OCI-LY1 (cell line): ENCODE measurements around the gene GLIS1.

Experiments used
- H2AFZ ChIP-seq: fragments of 200-600 bp; sonication (generic), shearing (Covaris generic); 2 replicates; pipeline ENCODE4 v1.6.0; 2014; ENCODE audit warnings: antibody characterized with exemption, mild to moderate bottlenecking, low read length
- H3F3A ChIP-seq: fragments of 200-600 bp; sonication (generic), shearing (Covaris generic); 2 replicates; pipeline ENCODE4 v1.6.0; 2014; ENCODE audit warnings: mild to moderate bottlenecking, antibody characterized with exemption, low read length, moderate library complexity; ENCODE audit not compliant: insufficient read depth
- H3K27ac ChIP-seq: fragments of 200-600 bp; sonication (generic); 2 replicates; pipeline ENCODE4 v1.5.1; 2014; ENCODE audit warnings: low read length, mixed run types, mild to moderate bottlenecking, low read depth; ENCODE audit not compliant: poor library complexity, severe bottlenecking
- H3K27me3 ChIP-seq: fragments of 200-600 bp; sonication (generic); 2 replicates; pipeline ENCODE4 v1.6.0; 2014; ENCODE audit warnings: antibody characterized with exemption, mild to moderate bottlenecking, low read length, moderate library complexity; ENCODE audit not compliant: insufficient read depth
- H3K36me3 ChIP-seq: fragments of 200-600 bp; sonication (generic); 2 replicates; pipeline ENCODE4 v1.6.1; 2014; ENCODE audit warnings: mild to moderate bottlenecking, antibody characterized with exemption, low read length, moderate library complexity, mixed read lengths; ENCODE audit not compliant: insufficient read depth
- H3K4me1 ChIP-seq: fragments of 200-600 bp; sonication (generic); 2 replicates; pipeline ENCODE4 v1.5.1; 2014; ENCODE audit warnings: mild to moderate bottlenecking, low read length, moderate library complexity; ENCODE audit not compliant: insufficient read depth, severe bottlenecking
- H3K4me2 ChIP-seq: fragments of 200-600 bp; sonication (generic), shearing (Covaris generic); 2 replicates; pipeline ENCODE4 v1.6.1; 2014; ENCODE audit warnings: low read length
- H3K4me3 ChIP-seq: fragments of 200-600 bp; sonication (generic); 2 replicates; pipeline ENCODE4 v1.5.1; 2014; ENCODE audit warnings: low read length, low read depth, mild to moderate bottlenecking, mixed read lengths; ENCODE audit not compliant: poor library complexity, severe bottlenecking
- H3K79me2 ChIP-seq: fragments of 200-600 bp; shearing (Covaris generic); 2 replicates; pipeline ENCODE4 v1.6.1; 2016; ENCODE audit warnings: mixed run types, low read length, mixed read lengths; ENCODE audit not compliant: insufficient read depth
- H3K9ac ChIP-seq: fragments of 200-600 bp; sonication (generic), shearing (Covaris generic); 2 replicates; pipeline ENCODE4 v1.6.1; 2014; ENCODE audit warnings: mild to moderate bottlenecking, low read length, mixed read lengths
- H3K9me2 ChIP-seq: fragments of 200-600 bp; sonication (generic), shearing (Covaris generic); 2 replicates; pipeline ENCODE4 v1.6.1; 2014; ENCODE audit warnings: low read depth, mild to moderate bottlenecking, low read length, mixed read lengths
- H3K9me3 ChIP-seq: fragments of 200-600 bp; shearing (Covaris generic); 2 replicates; pipeline ENCODE4 v1.6.1; 2014; ENCODE audit warnings: low read length, mixed read lengths
- H4K20me1 ChIP-seq: fragments of 200-600 bp; sonication (generic), shearing (Covaris generic); 2 replicates; pipeline ENCODE4 v1.6.0; 2016; ENCODE audit warnings: mild to moderate bottlenecking, low read length; ENCODE audit not compliant: insufficient read depth
- EZH2 ChIP-seq: fragments of 200-600 bp; sonication (generic), shearing (Covaris generic); IDR thresholded peaks from 2 replicates; pipeline ENCODE4 v1.8.0; 2017; ENCODE audit warnings: borderline replicate concordance, mixed run types, mild to moderate bottlenecking, antibody characterized with exemption, low read length, moderate library complexity, mixed read lengths
- TF ChIP-seq, protein P1 (sequence below): fragments of 200-600 bp; sonication (generic), shearing (Covaris generic); IDR thresholded peaks from 2 replicates; pipeline ENCODE4 v1.5.1; 2017; ENCODE audit warnings: mild to moderate bottlenecking, antibody characterized with exemption, low read length, moderate library complexity, mixed read lengths

Gene GLIS1

DNA sequence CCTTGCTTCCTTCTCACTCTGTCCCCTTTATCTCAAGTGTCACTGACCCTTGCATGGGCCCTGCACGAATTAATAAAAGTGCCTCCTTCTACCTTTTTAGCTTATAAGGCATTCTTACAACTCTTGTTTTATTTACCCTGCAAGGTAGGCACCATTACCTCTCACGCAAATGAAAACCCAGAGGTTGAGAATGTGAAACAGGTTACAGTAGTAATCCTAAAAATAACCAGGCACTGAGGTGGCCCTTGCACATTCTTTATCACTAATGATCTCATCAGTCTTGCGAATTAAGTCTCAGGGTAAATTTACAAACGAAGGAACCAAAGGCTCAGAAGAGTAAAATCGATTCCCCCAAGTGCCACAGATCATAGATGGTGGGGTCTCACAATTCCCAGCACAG, 3.7 kb downstream of the GLIS1 start:
- TF ChIP-seq, protein P1, sequence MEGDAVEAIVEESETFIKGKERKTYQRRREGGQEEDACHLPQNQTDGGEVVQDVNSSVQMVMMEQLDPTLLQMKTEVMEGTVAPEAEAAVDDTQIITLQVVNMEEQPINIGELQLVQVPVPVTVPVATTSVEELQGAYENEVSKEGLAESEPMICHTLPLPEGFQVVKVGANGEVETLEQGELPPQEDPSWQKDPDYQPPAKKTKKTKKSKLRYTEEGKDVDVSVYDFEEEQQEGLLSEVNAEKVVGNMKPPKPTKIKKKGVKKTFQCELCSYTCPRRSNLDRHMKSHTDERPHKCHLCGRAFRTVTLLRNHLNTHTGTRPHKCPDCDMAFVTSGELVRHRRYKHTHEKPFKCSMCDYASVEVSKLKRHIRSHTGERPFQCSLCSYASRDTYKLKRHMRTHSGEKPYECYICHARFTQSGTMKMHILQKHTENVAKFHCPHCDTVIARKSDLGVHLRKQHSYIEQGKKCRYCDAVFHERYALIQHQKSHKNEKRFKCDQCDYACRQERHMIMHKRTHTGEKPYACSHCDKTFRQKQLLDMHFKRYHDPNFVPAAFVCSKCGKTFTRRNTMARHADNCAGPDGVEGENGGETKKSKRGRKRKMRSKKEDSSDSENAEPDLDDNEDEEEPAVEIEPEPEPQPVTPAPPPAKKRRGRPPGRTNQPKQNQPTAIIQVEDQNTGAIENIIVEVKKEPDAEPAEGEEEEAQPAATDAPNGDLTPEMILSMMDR: no peak
- TF ChIP-seq EZH2: no peak
- peaks cover 6% of the 10 kb centered on the region for H3K4me1 ChIP-seq
- no peaks in the 10 kb centered on the region for H3K79me2 ChIP-seq
- no peak overlapping the region for H3K4me2 ChIP-seq
- H3F3A ChIP-seq: no peaks in the 10 kb centered on the region
- no peaks in the 10 kb centered on the region for H3K9me2 ChIP-seq
- no peaks in the 10 kb centered on the region for H3K36me3 ChIP-seq
- H3K27me3 ChIP-seq: peaks cover 5% of the 10 kb centered on the region; the same call in 1 of the 2 replicates
- no peak overlapping the region for H2AFZ ChIP-seq
- no peak overlapping the region for H3K4me3 ChIP-seq
- no peak overlapping the region for H3K9ac ChIP-seq
- H4K20me1 ChIP-seq: no peaks in the 10 kb centered on the region
- no peak overlapping the region for H3K27ac ChIP-seq
- H3K9me3 ChIP-seq: no peaks in the 10 kb centered on the region

DNA sequence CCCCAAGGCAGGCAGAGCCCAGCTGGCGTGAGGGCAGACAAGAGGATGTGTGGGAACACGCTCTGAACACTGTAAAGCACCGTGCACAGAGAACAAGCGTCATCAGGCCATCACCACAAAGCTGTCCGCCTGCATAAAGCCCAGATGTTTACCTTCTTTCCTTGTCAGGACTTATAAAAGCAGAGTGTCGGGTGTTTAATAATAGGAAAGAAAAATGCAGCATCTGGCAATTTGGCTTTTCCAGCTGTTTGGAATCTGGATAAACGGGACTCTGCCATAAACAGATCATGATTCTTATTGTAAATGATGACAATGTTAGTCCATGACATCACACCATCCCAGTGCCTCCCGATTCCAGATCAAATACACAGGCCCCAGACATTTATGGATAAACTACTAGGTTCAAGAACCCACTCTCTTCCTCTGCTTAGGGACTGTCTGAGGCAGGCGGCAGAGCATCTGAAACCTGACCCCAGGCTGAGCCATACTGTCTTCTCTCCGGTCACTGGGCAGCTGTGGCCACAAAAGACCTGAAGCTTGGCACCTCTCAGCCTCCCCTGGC, 4.2 kb downstream of the GLIS1 start:
- Histone ChIP-seq H3K27me3 (peaks cover 5% of the 10 kb centered on the region; the same call in 1 of the 2 replicates), H3K9ac (no peak overlapping the region), H3K4me3 (no peak overlapping the region), H3K27ac (no peak overlapping the region), H3K9me3 (no peaks in the 10 kb centered on the region), H2AFZ (no peak overlapping the region), H3K9me2 (no peaks in the 10 kb centered on the region), H4K20me1 (no peaks in the 10 kb centered on the region), H3K4me2 (no peak overlapping the region), H3K4me1 (peaks cover 5% of the 10 kb centered on the region), H3K36me3 (no peaks in the 10 kb centered on the region), H3F3A (no peaks in the 10 kb centered on the region), H3K79me2 (no peaks in the 10 kb centered on the region)
- TF ChIP-seq, protein P1: no peak
- TF ChIP-seq EZH2: no peak

DNA sequence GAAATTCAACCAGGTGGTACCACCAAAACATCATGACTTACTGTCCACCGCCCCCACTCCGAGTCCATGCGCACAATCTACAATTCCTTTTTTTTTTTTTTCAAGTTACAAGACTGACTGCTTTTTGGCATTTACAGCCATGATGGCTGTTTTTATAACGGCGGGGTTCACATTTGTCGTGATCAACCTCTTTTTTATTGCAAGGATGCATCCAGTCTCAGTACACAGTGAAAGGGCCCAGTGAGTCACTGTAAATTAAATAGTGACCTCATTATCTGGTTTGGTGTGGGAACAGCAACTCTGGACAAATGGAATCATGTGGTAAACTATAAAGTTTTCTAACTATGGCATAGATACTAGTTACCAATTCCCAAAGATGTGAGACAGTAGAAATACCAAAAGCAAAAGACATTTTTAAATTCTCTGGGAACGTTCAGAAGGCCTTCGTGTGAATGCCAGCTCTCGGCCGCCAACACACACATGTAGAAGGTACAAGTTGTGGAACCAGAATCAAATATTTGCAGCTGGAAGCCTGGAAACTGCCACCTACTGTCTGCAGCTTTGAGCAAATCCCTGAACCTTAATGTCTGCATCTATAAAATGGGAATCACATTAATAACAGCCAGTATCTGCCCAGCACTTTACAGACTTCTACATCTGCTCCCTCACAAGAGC, 4.9 kb downstream of the GLIS1 start:
- Histone ChIP-seq H3K4me1 (no peaks in the 10 kb centered on the region), H4K20me1 (no peaks in the 10 kb centered on the region), H3F3A (no peaks in the 10 kb centered on the region), H2AFZ (no peak overlapping the region), H3K4me3 (no peak overlapping the region), H3K27ac (no peak overlapping the region), H3K9me3 (no peaks in the 10 kb centered on the region), H3K79me2 (no peaks in the 10 kb centered on the region), H3K9me2 (no peaks in the 10 kb centered on the region), H3K27me3 (peaks cover 5% of the 10 kb centered on the region; the same call in 1 of the 2 replicates), H3K9ac (no peak overlapping the region), H3K36me3 (no peaks in the 10 kb centered on the region), H3K4me2 (no peak overlapping the region)
- TF ChIP-seq EZH2: no peak
- TF ChIP-seq, protein P1: no peak
